Kidney (tissue), 14 donors: Measurements from ENCODE around the gene ARHGEF28. TPM values are rescaled to one million over a fixed set of nuclear protein-coding genes. Genes with fewer than 3 reads are reported as not detected.

ENCODE experiments used
- DNase-seq, 5 donors: peaks; one replicate each; pipeline ENCODE4 v3.0.0-alpha.2; 2013 to 2020
- FAIRE-seq: peaks from 2 replicates; lab custom pipeline; 2012; peaks lifted over from hg19 to GRCh38; lab: Jason Lieb, UNC
- H3K27ac ChIP-seq, 2 donors: one replicate each; pipeline ENCODE4 v1.7.0; 2013; ENCODE audit warnings: low read depth in 2 of 2, low read length in 2 of 2, inconsistent platforms in 1 of 2
- H3K27me3 ChIP-seq: one replicate; pipeline ENCODE4 v1.7.1; 2013; ENCODE audit warnings: low read length, inconsistent platforms; ENCODE audit not compliant: control insufficient read depth, insufficient read depth
- H3K36me3 ChIP-seq, 3 donors: one replicate each; pipeline versions ENCODE4 v1.7.0 to v1.7.1; 2013; ENCODE audit warnings: low read length in 3 of 3, control low read depth in 1 of 3, inconsistent platforms in 1 of 3; ENCODE audit not compliant: insufficient read depth in 3 of 3, control insufficient read depth in 2 of 3
- H3K4me1 ChIP-seq, 3 donors: one replicate each; pipeline versions ENCODE4 v1.7.0 to v1.7.1; 2013; ENCODE audit warnings: low read length in 3 of 3, inconsistent platforms in 1 of 3, low read depth in 1 of 3; ENCODE audit not compliant: control insufficient read depth in 2 of 3, insufficient read depth in 2 of 3
- H3K4me3 ChIP-seq, 3 donors: one replicate each; pipeline versions ENCODE4 v1.7.0 to v1.8.1; 2013; ENCODE audit warnings: low read length in 3 of 3, control low read depth in 1 of 3, inconsistent platforms in 1 of 3
- H3K9ac ChIP-seq, 3 donors: one replicate each; pipeline versions ENCODE4 v1.7.0 to v1.7.1; 2013; ENCODE audit warnings: low read length in 3 of 3, control low read depth in 1 of 3, inconsistent platforms in 1 of 3
- H3K9me3 ChIP-seq, 3 donors: one replicate each; pipeline versions ENCODE4 v1.7.0 to v1.7.1; 2013; ENCODE audit warnings: low read length in 3 of 3, control low read depth in 1 of 3, inconsistent platforms in 1 of 3; ENCODE audit not compliant: control insufficient read depth in 2 of 3, insufficient read depth in 1 of 3
- CTCF ChIP-seq: IDR thresholded peaks from 3 replicates; pipeline ENCODE4 v1.5.1; 2012; ENCODE audit warnings: mild to moderate bottlenecking, moderate library complexity, borderline replicate concordance; ENCODE audit not compliant: insufficient read depth; ENCODE audit errors: extremely low read depth
- intact Hi-C: fragments of 100-400 bp; cut with DNase I; formaldehyde crosslinking; loops from one replicate; pipeline ENCODE4 v1.11.1; 2022
- polyA plus RNA-seq: library from polyadenylated mRNA; stranded (reverse); fragments of 350-450 nt; fragmentation: Illumina TruSeq; extraction: RNeasy Lipid Tissue Mini Kit (QIAGEN cat#74804); gene quantifications from one replicate; pipeline ENCODE4 v1.2.3, GENCODE V29; 2014; ENCODE audit warnings: low read depth, low replicate concordance; ENCODE audit not compliant: insufficient read depth
- total RNA-seq: library from RNA; stranded (reverse); fragmentation: NEBNext Ultra II Directional; extraction: Animal tissue kit (Norgen Biotek cat#: 25700); gene quantifications from one replicate; pipeline ENCODE4 v1.2.1, GENCODE V29; 2021
- donor health status: control.
- donor health status: control.
- donor health status: control.
- donor health status: control.
- donor health status: control.
- donor health status: DM: yes; HTN: yes; CAD: no.
- donor health status: Normal renal cell carcinoma (clear cell type).

ARHGEF28 gene
- total and polyA plus RNA-seq, 2 donors from 2014 or later: 21.9 to 66.3 TPM

GRCh38 chr5:73902327-73903051, 276.5 kb downstream of the ARHGEF28 start:
- peaks cover 0 to 8% (median 7%) of the 10 kb centered on the region in 3 donors for H3K4me1 ChIP-seq
- no peak overlapping the region for H3K4me3 ChIP-seq
- peak in 4 of 5 donors; percentile 24 to 89 (median 62) for DNase-seq
- H3K27me3 ChIP-seq: no peaks in the 10 kb centered on the region
- H3K9me3 ChIP-seq: no peaks in the 10 kb centered on the region
- peak overlapping the region in 1 of 2 donors; percentile 20 for H3K27ac ChIP-seq
- H3K9ac ChIP-seq: no peak overlapping the region
- TF ChIP-seq CTCF: peak; percentile 85
- intact Hi-C loops: loop anchor here (5.0 kb wide), 1 partner anchor 745 kb away; no protein-coding TSS in a partner anchor
- FAIRE-seq: peak; percentile 97
- H3K36me3 ChIP-seq: peaks cover 6 to 19% (median 14%) of the 10 kb centered on the region in 3 donors

- Histone ChIP-seq H3K27ac (no peak overlapping the region), H3K27me3 (no peaks in the 10 kb centered on the region), H3K36me3 (peaks cover 6 to 19% (median 14%) of the 10 kb centered on the region in 3 donors), H3K4me1 (peaks cover 0 to 9% (median 7%) of the 10 kb centered on the region in 3 donors), H3K9me3 (no peaks in the 10 kb centered on the region), H3K4me3 (no peak overlapping the region), H3K9ac (no peak overlapping the region)
- DNase-seq (no peak), FAIRE-seq (no peak)
- intact Hi-C loops: loop anchor here (5.0 kb wide), 1 partner anchor 744 kb away; no protein-coding TSS in a partner anchor
- no peak for TF ChIP-seq CTCF
These were observed 277.2 kb downstream of the ARHGEF28 start for GRCh38 chr5:73903169-73903568.

- DNase-seq (no peak), FAIRE-seq (no peak)
- TF ChIP-seq CTCF: no peak
- peaks cover 6 to 20% (median 14%) of the 10 kb centered on the region in 3 donors for H3K36me3 ChIP-seq
- no peaks in the 10 kb centered on the region for H3K27me3 ChIP-seq
- H3K27ac ChIP-seq: no peak overlapping the region
- H3K4me3 ChIP-seq: no peak overlapping the region
- no peaks in the 10 kb centered on the region for H3K9me3 ChIP-seq
- intact Hi-C loops: no loop called here
- no peak overlapping the region for H3K9ac ChIP-seq
- peaks cover 0 to 9% (median 0%) of the 10 kb centered on the region in 3 donors for H3K4me1 ChIP-seq
These were observed 280.3 kb downstream of the ARHGEF28 start for GRCh38 chr5:73906277-73906676.
